Testis (tissue), 3 donors: ENCODE data around the gene SLC16A6. TPM values are rescaled to one million over a fixed set of nuclear protein-coding genes. Genes with fewer than 3 reads are reported as not detected.
A peak's percentile ranks its signal among the peaks of the same experiment; 100 is the strongest.

ENCODE experiments used
- DNase-seq: peaks from one replicate; pipeline ENCODE4 v3.0.0-alpha.2; 2019
- H3K27ac ChIP-seq, 2 donors: fragments of 200-600 bp; sonication (generic); one replicate each; pipeline ENCODE4 v1.5.1; 2019
- H3K27me3 ChIP-seq: fragments of 200-600 bp; sonication (generic); one replicate; pipeline ENCODE4 v1.5.1; 2019
- H3K36me3 ChIP-seq: fragments of 200-600 bp; sonication (generic); one replicate; pipeline ENCODE4 v1.5.1; 2017; ENCODE audit warnings: low read depth; ENCODE audit errors: missing control alignments
- H3K4me1 ChIP-seq: fragments of 200-600 bp; sonication (generic); one replicate; pipeline ENCODE4 v1.5.1; 2019
- H3K4me3 ChIP-seq, 2 donors: fragments of 200-600 bp; sonication (generic); one replicate each; pipeline ENCODE4 v1.5.1; 2017 to 2019
- H3K9me3 ChIP-seq: fragments of 200-600 bp; sonication (generic); one replicate; pipeline ENCODE4 v1.5.1; 2017
- POLR2A ChIP-seq: fragments of 450-650 bp; IDR thresholded peaks from one replicate; pipeline ENCODE4 v1.6.1; 2017; ENCODE audit warnings: antibody characterized with exemption, mild to moderate bottlenecking, moderate library complexity
- WGBS, 2 donors: methylation state at CpG; one replicate each; pipeline ENCODE4 v1.1.5; 2018; 5-methylcytosine and 5-hydroxymethylcytosine counted together
- intact Hi-C: fragments of 100-400 bp; cut with DNase I; formaldehyde crosslinking; loops from one replicate; pipeline ENCODE4 v1.15.1; 2023; ENCODE audit warnings: low total_unique reads
- polyA plus RNA-seq: library from polyadenylated mRNA; stranded (reverse); fragments of 350-450 nt; fragmentation: Illumina TruSeq; extraction: RNeasy Lipid Tissue Mini Kit (QIAGEN cat#74804); gene quantifications from one replicate; pipeline ENCODE4 v1.2.3, GENCODE V29; 2014; ENCODE audit warnings: low read depth, low replicate concordance; ENCODE audit not compliant: insufficient read depth
- total RNA-seq, 2 donors: library from RNA; depleted of rRNA; stranded (reverse); fragments of >200 nt; gene quantifications; one replicate each; pipeline ENCODE4 v1.2.3, GENCODE V29; 2016
- TF ChIP-seq, protein P1 (sequence below), 3 experiments: fragments of 450-650 bp in 2 of 3; fragments of 200-600 bp in 1 of 3; sonication (generic) in 1 of 3; IDR thresholded peaks; one replicate each; pipeline ENCODE4 v1.5.1; 2016 to 2019; ENCODE audit warnings: antibody characterized with exemption in 3 of 3, mild to moderate bottlenecking in 2 of 3, moderate library complexity in 1 of 3

SLC16A6 gene
- total and polyA plus RNA-seq, 3 donors from 2014 or later: 1.5 to 2.2 (median 1.9) TPM

DNA sequence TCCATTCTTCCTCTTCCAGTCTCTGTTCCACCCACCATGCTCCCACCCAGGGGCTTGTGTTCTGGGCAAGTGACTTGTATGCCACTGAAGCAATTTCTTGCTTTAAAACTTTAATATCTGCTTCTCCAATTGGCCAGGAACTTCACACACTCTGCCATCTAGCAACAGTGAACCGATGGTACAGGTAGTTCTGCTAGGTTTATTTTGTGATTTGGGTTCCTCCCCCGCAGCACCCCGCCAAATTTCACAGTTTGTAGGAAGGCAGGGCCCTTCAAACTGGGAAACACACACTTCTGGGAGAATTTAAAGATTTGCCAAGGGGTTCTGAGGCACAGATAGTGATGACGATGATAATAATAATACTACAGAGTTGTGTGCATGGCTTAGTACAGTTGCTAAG is 3.7 kb upstream of the SLC16A6 start:
- 84 to 92% methylated on average over 4 of the region's 4 CpGs for WGBS, 2 donors
- Histone ChIP-seq H3K4me1 (no peaks in the 10 kb centered on the region), H3K27ac (no peak overlapping the region), H3K9me3 (no peaks in the 10 kb centered on the region), H3K27me3 (no peaks in the 10 kb centered on the region), H3K4me3 (no peak overlapping the region), H3K36me3 (no peaks in the 10 kb centered on the region)
- DNase-seq: no peak
- intact Hi-C loops: no loop called here
- TF ChIP-seq, protein P1, sequence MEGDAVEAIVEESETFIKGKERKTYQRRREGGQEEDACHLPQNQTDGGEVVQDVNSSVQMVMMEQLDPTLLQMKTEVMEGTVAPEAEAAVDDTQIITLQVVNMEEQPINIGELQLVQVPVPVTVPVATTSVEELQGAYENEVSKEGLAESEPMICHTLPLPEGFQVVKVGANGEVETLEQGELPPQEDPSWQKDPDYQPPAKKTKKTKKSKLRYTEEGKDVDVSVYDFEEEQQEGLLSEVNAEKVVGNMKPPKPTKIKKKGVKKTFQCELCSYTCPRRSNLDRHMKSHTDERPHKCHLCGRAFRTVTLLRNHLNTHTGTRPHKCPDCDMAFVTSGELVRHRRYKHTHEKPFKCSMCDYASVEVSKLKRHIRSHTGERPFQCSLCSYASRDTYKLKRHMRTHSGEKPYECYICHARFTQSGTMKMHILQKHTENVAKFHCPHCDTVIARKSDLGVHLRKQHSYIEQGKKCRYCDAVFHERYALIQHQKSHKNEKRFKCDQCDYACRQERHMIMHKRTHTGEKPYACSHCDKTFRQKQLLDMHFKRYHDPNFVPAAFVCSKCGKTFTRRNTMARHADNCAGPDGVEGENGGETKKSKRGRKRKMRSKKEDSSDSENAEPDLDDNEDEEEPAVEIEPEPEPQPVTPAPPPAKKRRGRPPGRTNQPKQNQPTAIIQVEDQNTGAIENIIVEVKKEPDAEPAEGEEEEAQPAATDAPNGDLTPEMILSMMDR (IDR thresholded peaks at IDR 0.05): no peak
- no peak for TF ChIP-seq POLR2A

DNA sequence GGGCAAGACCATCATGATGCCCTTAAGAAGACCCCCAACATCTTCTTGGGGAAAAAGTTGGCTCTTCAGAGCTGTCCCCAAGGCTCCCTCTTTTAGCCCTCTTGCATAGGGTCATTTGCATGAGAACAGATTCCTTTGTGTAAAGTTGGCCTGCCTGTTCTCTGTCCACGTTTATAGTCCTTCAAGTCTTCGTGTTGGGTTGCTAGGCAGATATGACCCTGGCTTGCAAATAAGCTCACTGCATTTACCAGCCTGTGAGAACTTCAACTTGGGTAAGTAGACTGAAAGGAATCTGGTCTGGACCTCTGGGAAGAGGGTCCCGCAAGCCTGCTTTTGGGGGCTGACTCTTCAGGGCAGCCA is 3.2 kb upstream of the SLC16A6 start:
- intact Hi-C loops: no loop called here
- no peak for DNase-seq
- 69 to 73% methylated on average over 3 of the region's 3 CpGs for WGBS, 2 donors

DNA sequence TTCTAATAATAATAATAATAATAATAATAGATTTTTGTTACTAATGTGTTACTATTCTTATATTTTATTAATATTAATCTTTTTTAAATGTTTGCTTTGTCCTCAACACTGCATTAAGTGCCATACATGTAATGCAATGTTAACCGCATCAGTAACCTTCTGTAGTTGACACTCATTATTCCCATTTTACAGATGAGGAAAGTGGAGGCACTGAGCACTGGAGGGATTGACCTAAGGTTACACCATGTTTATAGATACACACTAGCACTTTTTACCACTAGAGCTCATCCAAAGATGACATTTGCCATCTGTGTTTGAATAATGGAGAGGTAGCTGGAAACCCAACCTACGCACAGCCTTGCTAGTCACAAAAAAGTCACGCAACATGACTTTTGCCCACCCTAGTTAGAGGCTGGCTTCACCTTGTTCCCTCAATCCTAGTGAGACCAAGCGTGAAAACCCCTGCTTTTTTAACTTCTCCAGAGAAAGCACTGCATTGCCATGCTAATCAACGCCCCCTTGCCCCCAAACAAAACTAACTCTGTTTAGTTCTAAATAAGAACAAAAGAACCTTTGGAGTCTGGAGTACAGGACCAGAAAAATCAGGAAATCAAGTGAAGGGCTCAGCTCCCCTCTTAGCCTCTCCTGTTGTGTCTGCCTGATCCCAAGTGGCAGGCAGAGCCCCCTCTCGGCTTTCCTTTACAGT is 2.7 kb upstream of the SLC16A6 start:
- TF ChIP-seq, protein P1 (IDR thresholded peaks at IDR 0.05): no peak
- no peak for TF ChIP-seq POLR2A
- Histone ChIP-seq H3K36me3 (no peaks in the 10 kb centered on the region), H3K9me3 (no peaks in the 10 kb centered on the region), H3K4me1 (no peaks in the 10 kb centered on the region), H3K4me3 (no peak overlapping the region), H3K27ac (no peak overlapping the region), H3K27me3 (no peaks in the 10 kb centered on the region)
- intact Hi-C loops: no loop called here
- 95 to 98% methylated on average over 6 of the region's 6 CpGs for WGBS, 2 donors
- no peak for DNase-seq

More for the DNA sequence above, 3.2 kb upstream of the SLC16A6 start:
- H3K36me3 ChIP-seq: no peaks in the 10 kb centered on the region
- no peak overlapping the region for H3K4me3 ChIP-seq
- no peaks in the 10 kb centered on the region for H3K27me3 ChIP-seq
- H3K27ac ChIP-seq: no peak overlapping the region
- TF ChIP-seq, protein P1 (IDR thresholded peaks at IDR 0.05): no peak
- TF ChIP-seq POLR2A: no peak
- H3K9me3 ChIP-seq: no peaks in the 10 kb centered on the region
- no peaks in the 10 kb centered on the region for H3K4me1 ChIP-seq

DNA sequence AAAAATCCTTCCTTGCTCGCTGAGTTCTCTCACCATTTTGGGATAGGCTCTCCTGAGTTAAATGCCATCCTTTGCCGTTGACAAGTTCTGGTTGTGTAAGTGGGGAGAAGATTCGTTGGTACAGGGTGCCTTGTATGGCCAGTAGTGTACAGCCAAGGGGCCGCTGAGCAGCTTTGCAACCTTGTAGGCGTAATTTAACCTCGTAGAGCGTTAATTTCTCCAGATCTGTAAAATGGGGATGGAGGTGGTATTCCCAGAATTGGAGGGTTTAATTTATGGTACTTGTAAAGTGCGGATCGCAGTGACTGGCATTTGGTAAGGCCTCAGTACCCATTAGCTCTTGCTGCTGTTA is 1.7 kb upstream of the SLC16A6 start:
- H3K4me1 ChIP-seq: no peaks in the 10 kb centered on the region
- H3K9me3 ChIP-seq: no peaks in the 10 kb centered on the region
- H3K27me3 ChIP-seq: no peaks in the 10 kb centered on the region
- peak overlapping the region in 1 of 2 donors; percentile 73 for H3K27ac ChIP-seq
- no peak for TF ChIP-seq POLR2A
- TF ChIP-seq, protein P1 (IDR thresholded peaks at IDR 0.05): no peak
- WGBS, 2 donors: 39 to 44% methylated on average over 9 of the region's 9 CpGs
- no peak for DNase-seq
- H3K4me3 ChIP-seq: peak overlapping the region; percentile 64 to 66
- intact Hi-C loops: no loop called here
- H3K36me3 ChIP-seq: no peaks in the 10 kb centered on the region
